Stimulated activated CD4-positive, alpha-beta T cell treated with anti-CD3 and anti-CD28 coated beads, Interleukin-12 subunit alpha, Interleukin-12 subunit beta, amount 100 ng/mL, for 24 hours (primary cell): ENCODE measurements around the gene BAK1.

Experiments
- DNase-seq, 2 experiments: peaks; one replicate each; pipeline ENCODE4 v3.0.0-alpha.2; 2020; ENCODE audit warnings: low read depth in 2 of 2

BAK1 gene

DNA sequence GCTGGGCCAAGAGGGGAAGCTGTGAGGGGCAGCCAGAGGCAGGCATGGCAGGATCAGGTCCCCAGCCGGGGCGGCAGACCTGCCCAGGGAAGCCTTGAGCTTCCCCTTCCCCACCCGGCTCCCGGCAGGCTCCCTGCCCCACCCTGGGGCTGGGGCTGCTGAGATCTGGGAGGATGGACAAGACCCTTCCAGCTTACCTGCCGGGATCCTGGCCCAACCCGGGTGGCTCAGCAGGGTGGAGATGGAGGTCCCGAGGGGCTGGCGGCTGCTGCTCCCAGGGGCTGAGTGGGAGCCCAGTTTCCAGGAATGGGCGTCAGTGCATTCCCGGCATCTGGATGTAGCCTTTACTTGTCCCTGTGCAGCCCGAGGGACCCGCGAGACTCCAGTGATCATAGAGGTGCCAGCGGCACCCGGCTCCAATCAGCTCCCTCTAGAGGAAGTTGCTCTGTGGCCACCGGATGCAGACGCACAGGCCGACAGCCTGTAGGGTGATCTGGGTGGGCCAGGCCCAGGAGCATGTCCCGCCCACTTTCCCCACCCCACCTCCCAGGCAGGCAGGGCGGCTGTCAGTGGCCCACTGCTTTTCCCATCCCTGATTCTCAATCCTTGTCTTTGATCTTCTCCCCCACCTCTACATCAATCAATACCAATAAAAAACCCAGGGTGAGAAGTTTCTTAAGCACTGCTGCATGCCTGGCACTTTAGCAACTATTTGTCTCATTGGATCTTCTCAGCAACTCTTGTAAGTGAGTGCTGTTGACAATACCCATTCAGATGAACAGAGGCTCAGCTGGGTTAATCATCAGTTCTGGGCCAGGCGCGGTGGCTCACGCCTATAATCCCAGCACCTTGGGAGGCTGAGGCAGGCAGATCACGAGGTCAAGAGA is at the start of gene BAK1:
TSS of gene BAK1 (minus strand) at position 449 of the 887 bp plus-strand sequence. CDS start 2,672 bp downstream, outside the sequence.
- peak; percentile 74 to 84 for DNase-seq

DNA sequence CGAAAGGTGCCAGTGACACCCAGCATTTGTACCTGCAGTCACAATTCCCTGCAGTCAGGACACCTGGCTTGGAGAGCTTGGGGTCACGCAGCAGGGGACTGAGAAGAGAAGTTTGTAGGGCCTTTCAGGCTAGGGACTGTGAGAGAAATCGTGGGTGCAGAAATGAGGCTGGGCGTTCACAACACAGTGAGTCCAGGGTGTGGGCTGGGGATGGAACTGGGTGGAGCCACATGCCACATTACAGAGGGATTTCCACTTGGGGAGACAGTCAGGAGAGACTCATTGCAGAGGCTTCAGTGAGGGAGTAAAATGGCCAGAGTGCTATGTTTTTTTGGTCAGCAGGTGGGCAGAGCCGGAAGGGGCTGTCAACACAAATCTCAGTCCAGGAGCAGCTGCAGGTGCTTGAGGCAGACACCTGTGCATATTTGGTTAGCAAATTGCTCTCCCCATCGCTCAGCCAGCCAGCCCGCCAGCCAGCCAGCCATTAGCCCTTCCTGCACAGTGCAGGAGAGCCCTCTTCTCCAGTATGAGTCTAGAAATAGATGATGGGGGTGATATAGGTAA is 48.4 kb upstream of the BAK1 start:
- no peak for DNase-seq

DNA sequence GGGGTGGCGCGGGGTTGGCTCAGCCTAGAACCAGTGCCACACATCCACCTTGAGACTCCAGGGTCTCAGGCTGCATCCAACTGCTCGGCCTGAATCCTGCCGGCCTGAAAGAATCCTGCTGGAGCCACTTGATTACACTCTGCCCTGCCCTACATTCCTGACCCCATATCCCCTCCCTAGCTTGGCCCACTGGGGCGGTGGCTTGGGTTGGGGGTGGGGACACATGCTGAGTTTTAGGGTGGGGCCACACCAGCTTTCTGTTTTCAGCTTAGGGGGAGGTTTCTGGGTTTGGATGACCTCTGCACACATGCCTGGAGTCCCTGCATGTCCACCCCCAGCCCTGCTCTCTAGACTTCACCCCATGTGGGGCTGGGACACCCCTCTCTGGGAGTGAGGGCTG is 47.8 kb upstream of the BAK1 start:
- no peak for DNase-seq

DNA sequence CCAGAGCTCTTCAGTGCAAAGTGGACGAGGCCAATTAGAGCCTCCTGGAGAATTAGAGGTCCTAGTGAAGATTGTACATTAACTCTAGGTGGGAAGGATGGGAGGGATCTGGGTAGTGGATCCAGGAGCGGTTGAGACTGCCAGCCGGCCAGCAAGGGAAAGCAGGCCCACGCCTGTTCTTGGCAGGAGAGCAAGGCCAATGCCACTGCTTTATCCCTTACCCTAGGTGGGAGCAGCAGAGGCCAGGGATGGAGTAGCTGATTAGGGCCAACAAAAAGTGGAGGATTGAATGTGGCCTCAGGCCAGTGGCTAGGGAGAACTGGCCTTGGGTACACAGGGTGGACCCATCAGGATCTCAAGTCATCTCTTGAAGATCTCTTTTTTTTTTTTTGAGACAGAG is 44.8 kb upstream of the BAK1 start:
- DNase-seq: no peak

DNA sequence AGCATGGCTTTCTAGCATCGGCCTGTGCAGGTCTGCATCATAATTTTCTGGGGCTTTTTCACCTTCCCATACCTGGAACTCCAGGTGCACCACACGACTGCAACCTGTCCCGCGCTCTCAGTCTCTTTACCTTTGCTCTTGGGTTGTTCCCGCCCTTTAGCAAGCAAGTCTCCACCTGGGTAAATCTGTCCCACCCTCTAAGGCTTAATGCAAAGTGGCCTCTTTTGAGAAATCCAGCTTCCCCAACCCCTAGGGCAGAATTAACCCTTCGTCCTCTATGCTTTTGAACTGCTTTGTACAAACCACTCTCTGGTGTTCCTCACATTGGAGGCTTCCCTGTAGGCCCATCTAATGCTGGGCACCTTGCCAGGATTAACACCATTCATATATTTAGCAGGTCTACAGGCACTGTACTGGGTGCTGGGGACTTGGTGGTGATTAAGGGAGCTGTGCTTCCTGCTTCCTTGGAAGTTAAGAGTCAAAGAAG is 43.9 kb upstream of the BAK1 start:
- no peak for DNase-seq

DNA sequence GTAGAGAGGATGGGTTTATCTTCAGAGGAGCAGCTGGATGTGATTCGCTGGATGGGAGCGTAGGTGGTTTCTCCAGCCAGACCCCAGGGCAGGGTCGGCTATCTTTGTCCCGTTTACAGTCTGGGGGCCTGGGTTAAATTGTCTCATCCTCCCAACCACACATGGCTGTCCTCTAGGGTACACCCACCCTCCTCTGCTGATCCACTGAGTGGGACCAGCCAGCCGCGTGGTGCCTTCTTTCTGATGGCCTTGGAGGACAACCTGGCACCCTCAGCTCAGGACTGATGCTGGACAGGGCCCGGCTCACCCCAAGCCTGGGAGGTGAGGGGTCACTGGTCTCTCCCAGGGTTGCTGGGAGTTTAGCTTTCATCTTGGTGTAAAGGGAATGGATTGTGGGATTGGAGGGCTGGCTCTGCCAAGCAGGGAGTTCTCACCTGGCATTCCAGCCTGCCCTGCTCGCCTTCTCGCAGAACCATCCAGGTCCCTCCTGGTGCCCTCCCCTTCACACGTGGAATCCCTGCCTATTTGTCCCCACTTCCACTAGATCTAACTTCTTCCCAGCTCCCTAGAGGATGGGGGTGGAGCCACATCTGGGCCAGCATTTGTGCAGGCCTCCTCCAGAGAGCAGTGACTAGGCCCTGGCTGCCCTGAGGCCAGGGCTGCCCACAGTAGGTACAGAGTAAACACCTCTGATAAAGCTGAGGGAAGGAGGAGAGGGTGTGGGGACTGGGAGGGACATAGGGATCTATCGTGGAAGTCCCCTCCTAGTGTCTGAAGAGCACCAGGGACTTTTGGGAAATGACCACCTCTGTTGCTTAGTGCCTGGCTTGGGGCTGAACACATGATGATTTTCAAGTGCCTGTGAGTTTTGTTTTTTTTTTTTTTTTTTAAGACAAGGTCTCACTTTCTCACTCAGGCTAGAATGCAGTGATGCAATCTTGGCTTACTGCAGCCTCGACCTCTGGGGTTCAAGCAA is 42.7 kb upstream of the BAK1 start:
- DNase-seq: no peak

DNA sequence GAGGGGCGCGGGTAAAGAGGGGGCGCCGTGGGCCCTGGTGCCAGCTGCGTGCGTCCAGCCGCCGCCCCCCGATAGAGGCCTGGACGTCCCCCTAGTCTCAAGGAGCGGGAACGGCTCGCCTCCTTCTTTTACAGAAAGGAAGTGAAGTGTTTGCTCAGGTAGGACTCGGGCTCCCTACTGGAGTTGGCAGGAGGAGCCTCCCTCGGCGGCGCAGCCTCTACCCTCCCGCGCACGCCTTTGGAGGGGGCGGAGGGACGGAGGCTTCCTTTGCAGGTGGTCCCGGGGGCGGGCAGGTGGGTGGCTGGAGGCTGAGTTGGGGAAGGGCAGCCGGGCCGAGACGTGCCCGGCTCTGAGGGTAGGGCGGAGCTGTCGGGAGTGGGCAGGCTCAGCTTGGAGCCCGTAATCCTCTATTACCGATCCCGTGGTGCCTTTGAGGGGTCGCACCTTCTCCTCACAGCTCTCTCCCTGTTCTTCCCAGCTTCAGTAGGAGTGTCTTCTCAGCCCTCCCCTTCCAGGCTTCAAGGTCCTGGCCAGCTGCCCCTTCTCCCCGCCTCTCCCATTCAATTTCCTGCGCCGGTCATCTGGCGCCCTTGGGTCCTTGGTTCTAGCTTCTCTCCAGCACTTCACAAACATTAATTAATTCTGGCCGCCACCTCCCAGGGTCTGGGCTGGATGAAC is 41.8 kb upstream of the BAK1 start:
- peak in 1 of 2 experiments; percentile 16 for DNase-seq

DNA sequence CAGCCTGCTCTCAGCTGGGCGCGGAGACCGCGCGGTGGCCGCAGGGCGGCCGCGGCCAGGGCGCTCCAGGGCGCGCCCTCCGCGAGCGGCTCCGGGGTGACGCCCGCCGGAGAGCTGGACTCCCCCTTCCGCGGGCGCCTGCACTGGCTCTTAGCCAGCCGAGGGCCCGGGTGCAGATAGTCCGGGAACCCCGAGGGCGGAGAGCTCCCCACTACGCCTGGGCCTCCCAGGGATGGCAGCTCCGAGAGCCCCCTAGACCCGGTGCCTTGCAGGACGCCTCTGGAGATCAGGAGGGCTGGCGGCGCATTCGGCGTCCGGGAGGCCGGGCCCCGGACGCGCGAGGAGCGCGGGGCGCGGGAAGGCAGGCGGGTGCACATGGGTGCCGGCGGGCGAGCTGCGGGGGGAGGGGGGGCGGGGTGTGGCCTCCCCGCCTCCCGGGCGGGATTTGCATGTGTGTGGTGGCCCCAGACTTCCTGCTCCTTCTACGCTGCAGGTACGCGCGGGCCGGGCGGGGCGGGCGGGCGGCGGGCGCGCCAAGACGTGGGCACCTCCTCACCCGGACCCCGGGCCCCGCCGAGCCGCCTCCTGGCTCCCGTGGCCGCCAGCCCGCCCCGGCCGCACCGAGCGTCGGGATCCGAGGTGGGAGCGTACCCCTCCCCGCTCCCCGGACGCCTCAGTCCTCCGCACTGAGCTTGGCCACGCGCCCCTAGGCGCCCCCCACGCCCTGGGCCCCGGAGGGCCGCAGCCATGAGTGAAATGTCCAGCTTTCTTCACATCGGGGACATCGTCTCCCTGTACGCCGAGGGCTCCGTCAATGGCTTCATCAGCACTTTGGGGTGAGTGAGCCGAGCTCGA is 41.0 kb upstream of the BAK1 start, which contains the start of gene ITPR3:
TSS of gene ITPR3 (plus strand) at position 467 of the 855 bp plus-strand sequence. CDS start at position 748, 281 bp downstream.
- peak; percentile 52 to 60 for DNase-seq

DNA sequence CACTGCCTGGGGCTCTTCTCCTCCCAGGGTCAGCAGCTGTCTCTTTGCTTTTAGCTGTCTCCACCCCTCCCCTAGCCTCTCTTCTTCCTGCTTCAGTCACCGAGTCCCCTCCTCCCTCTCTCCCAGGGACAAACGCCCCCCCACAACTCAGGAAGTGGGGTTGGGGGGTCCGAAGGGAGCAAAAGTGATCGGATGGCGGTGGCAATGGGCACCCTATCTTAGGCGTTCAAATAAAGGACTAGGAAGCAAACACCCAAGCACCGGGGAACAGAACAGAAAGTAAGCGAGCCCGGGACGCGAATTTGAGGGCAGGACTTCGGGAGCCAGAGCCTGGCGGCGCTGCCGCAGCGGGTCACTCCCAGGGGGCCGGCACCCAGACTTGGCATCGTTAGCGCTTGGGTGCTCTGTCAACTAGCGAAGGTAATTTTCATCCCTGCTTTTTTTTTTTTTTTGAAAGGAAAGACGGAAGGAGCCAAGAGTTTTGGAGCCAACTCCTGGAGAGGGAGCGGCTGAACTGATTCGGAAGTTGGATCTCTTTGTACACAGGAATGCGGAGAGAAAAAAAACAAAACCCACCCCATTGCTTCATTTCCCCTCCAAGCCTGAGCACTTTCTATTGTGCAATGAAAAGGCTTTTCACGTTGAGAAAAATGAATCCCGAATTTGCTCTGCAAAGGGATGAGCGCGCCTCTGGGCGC is 40.2 kb upstream of the BAK1 start:
- DNase-seq: peak in 1 of 2 experiments; percentile 28

DNA sequence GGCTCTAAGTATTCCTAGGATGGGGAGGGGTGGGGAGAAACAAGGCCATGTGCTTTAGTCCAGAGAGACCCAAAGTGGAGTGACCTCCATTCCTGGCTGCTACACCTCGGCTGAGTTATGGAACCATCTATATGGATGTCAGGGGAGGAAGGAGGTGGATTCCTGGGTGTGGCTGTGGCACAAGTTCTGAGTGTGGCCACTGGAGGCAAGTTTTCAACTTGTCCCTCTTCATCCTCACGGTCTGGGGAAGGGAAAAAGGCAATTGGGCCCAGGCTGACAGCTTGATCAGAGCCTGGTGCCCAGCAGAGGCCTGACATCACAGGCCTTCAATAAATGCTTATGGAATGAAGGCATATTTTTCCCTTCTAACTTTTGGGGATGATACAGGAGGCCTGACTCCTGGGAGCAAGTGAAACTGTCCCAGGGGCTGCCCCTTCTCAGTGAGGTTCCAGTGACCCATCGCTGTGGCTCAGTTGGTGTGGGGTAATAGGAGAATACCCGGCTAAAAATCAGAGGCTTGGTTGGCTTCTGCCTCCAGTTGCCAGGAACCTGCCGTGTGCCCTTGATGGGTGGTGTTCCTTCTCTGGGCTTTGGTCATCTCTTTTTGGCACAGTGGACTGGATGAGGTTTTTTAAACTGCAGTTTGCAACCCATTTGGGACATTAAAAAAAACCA is 39.2 kb upstream of the BAK1 start:
- no peak for DNase-seq

DNA sequence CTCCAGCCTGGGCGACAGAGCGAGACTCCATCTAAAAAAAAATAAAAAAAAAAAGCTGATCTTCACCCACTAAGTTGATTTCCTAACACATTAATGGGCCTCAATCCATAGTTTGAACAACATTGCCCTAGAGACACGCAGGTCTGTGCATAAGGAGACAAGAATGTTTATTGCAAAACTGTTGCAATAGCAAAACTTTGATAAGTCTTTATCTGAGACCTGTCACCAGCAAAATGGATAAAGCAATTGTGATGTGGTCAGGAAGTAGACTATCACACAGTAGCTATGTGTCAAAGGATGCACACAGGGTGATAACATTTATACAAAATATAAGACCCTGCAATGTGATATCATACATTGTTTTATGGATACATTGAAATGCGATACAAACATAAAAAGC is 36.8 kb upstream of the BAK1 start:
- DNase-seq: no peak

DNA sequence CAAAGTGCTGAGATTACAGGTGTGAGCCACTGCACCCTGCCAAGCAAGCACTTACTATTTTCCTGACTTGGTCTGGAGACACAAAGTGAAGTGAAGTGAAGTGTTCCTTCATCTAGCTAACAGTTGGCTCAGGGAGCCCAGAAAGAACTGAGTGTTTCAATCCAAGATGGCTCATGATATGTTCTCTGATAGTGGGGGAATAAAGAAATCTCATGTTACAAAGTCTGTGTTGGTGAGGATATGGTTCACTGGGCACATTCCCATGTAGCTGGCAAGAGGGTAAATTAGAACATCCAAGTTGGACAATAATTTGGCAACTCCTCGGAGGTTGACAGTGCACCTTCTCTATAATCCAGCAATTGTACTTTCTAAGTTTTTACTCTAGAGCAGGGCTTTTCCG is 36.0 kb upstream of the BAK1 start:
- DNase-seq: no peak

DNA sequence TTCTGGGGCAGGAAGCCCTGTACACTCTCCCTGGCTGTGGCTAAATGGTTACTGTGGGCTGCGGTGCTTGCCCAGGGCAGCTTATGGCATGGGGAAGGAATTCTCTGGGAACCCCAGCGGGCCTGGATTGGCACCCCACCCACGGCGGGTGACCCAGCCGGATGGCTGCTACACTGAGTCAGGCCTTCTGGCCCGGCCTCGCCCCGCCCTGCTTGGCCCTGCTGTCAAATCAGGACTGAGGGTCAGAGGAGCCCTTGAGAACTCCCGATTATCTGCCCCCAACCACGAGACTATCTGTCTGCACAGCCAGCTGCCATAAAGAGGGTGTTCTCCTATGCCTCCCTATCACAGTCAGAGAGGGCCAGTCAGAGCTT is 33.7 kb upstream of the BAK1 start:
- DNase-seq: no peak

DNA sequence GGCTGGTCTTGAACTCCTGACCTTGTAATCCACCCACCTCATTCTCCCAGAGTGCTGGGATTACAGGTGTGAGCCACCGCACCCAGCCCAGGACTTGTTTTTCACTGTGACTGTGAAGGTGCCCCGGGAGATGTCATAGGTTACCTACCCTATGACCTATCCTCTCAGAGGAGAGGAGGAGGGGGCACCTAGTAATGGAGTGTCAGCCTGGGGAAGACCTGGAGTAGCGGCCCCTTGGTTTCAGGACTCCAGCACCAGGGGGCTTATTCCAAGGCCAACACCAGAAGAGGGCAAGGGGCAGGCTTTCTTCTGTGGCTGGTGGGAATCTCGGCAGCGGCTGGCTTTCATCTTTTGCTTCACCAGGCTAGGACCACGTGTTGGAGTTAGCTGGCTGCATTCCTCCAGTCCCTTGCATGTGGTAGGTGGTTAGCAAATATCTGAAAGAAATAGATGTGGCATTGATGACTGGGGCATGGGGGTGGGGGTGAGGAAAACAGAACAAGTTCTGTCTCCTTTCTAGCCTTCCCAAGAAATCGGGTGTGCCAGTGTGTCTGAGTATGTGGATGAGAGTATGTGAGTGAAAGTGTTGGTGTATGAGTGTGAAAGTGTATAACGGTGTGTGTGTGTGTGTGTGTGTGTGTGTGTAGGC is 33.2 kb upstream of the BAK1 start:
- DNase-seq: no peak

DNA sequence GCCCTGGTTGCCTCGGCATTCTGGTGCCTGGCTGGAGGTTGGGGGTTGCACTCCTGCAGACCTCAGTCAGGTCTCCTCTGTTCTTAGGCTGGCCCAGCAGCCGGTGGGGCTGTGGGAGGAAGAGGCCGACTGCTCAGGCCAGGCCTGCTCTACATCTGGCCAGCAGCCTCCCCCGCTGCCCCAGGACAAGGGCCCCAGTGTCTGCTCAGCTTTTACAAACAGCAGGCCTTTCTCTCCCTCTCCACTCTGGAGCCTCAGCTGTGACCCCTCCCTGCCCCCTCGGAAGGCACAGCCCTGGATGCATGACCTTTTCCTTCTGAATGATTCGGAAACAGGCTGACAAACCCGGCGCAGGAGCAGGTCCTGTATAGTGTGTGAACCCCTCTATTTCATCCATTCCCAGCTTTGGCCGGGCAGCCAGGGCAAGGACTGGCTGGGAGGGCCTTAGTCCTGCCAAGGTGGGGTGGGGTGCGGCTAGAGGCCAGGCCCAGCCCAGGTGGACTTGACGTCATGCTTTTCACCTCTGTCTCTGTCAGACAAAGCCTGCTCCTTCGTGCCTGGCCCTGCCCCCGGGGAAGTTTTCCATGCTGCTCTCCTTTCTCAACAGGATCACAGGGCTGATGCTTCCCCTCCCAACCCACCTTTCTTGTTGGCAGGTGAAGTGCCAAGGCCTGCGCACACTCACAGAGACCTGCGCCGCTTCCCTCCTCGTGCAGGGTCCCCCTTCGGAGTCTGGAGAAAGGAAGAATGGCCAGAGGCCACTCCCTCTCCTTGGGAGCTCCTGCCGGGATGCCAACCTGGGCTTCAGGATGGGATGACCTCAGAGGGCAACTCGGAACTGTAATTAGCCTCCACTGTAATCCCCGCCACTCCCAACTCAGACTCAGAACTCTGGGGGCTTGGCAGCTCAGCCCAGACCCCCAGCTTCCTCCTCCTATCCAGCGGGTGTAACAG is 31.0 kb upstream of the BAK1 start:
- no peak for DNase-seq

DNA sequence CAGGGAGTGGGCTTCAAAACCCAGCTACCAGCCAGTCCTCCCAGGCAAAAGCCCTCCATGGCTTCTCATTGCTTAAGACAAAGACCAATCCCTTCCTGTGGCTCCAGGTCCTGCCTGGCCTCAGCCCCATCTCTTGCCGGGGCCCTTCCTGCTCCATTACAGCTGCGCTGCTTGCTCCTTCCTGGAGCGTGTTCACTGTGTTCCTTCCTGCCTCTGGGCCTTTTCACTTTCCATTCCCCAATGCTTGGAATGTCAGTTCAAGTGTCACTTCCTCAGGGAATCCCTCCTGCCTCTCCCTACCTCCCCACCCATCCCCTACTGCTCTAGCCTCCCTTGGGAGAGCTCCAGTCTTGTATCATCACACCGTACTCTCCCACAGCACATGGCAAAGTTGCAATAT is 30.0 kb upstream of the BAK1 start:
- no peak for DNase-seq

DNA sequence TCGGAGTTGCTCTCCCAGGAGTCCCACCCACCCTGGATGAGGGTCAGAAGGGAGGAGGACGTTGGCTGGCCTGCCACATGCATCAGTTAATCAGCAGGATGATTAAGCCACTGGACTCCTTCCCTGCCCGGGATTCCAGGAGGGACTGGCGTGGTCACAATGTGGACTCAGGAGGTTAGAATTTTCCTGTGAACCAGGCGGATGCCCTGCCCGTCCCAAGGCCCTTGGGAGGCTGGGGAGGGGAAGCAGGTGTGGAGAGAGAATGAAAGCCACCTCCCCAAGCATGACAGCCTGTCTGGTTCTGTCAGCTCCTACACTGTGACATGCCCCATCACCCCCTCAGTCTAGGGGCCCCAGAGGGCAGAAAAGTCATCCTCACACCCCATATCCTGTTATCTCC is 29.5 kb upstream of the BAK1 start:
- DNase-seq: no peak

DNA sequence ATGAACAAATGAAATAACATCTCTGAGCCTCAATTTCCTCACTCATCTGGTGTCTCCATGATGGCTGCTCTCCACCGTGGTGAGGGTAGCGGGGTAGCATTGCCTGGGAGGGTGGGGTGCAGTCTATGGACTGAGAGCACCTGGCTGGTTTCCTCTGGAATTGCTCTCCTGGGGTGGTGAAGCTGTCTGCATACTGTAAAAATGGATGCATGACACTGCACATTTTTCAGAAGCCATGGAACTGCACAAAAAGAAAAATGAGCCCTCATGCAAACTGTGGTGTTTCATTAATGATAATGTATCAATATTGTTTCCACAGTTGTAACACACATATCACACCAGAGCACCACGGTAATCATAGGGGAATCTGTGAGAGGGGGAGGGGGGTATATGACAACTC is 28.9 kb upstream of the BAK1 start:
- DNase-seq: no peak
